Adrenal gland (tissue), 5 donors: ENCODE results near the gene GPSM1.

ENCODE experiments used
- POLR2A ChIP-seq, 2 donors: fragments of 450-650 bp; IDR thresholded peaks; one replicate each; pipeline ENCODE4 v1.6.1; 2017; ENCODE audit warnings: antibody characterized with exemption in 2 of 2, mild to moderate bottlenecking in 2 of 2, moderate library complexity in 1 of 2
- TF ChIP-seq, protein P1 (sequence below), 6 experiments: fragments of 450-650 bp in 4 of 6; fragments of 200-600 bp in 2 of 6; sonication (generic) in 1 of 6; IDR thresholded peaks; 1 replicate in 5 of 6; 2 replicates in 1 of 6; pipeline versions ENCODE4 v1.5.1 to v1.8.0; 2016 to 2021; ENCODE audit warnings: antibody characterized with exemption in 6 of 6, mild to moderate bottlenecking in 2 of 6, moderate library complexity in 1 of 6
- donor health status: DM: no; HTN: no; CAD: no.

DNA sequence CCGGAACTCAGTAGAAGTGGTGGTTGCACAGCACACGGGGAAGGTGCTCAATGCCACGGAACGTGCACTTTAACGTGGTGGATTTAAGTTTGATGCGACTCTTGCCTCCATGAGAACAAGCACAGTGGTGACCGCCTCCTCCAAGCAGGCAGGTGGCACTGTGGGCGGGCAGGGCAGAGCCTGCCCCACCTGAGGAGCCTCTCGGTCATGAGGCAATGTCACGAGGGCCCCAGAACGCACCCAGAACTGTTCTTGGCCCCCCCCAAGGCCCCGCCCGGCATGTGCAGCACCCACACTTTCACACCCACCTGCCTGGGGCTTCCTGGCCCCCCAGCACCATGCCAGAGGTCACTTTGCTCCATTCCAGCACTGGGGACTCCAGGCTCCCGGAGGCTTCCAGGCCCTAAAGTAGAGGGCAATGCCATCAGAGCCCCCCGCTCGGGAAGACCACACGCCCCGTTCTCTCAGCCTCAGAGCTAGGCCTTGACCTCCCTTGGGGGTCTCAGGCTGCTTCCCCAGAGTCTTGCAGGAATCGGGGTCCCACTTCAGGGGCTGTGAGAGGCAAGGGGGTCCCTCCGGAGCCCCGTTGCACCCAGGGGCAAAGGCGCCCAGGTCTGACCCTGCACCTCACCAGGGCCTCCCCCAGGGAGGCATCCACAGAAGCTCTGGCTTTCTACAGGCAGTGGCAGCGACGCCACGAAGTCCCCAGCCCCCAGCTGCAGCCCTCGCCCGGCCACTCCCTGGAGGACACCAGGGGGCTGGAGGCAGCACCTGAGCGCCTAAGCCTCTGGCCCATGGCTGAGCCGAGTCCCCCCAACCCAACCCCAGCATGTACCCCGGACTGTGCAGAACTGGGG is 37.5 kb upstream of the GPSM1 start:
- TF ChIP-seq, protein P1, sequence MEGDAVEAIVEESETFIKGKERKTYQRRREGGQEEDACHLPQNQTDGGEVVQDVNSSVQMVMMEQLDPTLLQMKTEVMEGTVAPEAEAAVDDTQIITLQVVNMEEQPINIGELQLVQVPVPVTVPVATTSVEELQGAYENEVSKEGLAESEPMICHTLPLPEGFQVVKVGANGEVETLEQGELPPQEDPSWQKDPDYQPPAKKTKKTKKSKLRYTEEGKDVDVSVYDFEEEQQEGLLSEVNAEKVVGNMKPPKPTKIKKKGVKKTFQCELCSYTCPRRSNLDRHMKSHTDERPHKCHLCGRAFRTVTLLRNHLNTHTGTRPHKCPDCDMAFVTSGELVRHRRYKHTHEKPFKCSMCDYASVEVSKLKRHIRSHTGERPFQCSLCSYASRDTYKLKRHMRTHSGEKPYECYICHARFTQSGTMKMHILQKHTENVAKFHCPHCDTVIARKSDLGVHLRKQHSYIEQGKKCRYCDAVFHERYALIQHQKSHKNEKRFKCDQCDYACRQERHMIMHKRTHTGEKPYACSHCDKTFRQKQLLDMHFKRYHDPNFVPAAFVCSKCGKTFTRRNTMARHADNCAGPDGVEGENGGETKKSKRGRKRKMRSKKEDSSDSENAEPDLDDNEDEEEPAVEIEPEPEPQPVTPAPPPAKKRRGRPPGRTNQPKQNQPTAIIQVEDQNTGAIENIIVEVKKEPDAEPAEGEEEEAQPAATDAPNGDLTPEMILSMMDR (IDR thresholded peaks at IDR 0.05): no peak
- TF ChIP-seq POLR2A (IDR thresholded peaks at IDR 0.05): no peak
